HL-60 (cell line): ENCODE results near the gene ERBB4.

Source experiments
- DNase-seq, 2 experiments: peaks; one replicate each; pipeline ENCODE4 v3.0.0-alpha.2; 2010 to 2020; ENCODE audit warnings: low read depth in 1 of 2, low spot score in 1 of 2
- H3K27ac ChIP-seq: fragments of 250-450 bp; sonication (Bioruptor Pico); replicated peaks from 2 replicates; pipeline ENCODE4 v1.5.1; 2020; ENCODE audit warnings: mild to moderate bottlenecking, moderate library complexity
- H3K27me3 ChIP-seq: fragments of 250-450 bp; sonication (Bioruptor Pico); 2 replicates; pipeline ENCODE4 v1.5.1; 2021; ENCODE audit warnings: mild to moderate bottlenecking, moderate library complexity; ENCODE audit not compliant: insufficient read depth, poor library complexity, severe bottlenecking
- H3K4me3 ChIP-seq: replicated peaks from 2 replicates; pipeline ENCODE4 v1.5.1; 2011; ENCODE audit warnings: mild to moderate bottlenecking, control low read depth, low read length; ENCODE audit not compliant: insufficient read depth
- GABPA ChIP-seq: IDR thresholded peaks from 2 replicates; pipeline ENCODE4 v1.6.1; 2012; ENCODE audit warnings: low read depth
- POLR2AphosphoS5 ChIP-seq: IDR thresholded peaks from 2 replicates; pipeline ENCODE4 v1.6.1; 2012; ENCODE audit warnings: low read depth
- SPI1 ChIP-seq: IDR thresholded peaks from 2 replicates; pipeline ENCODE4 v1.6.1; 2012; ENCODE audit warnings: low read depth, mild to moderate bottlenecking, borderline replicate concordance
- TF ChIP-seq, protein P1 (sequence below): IDR thresholded peaks from 2 replicates; pipeline ENCODE4 v1.6.1; 2012; ENCODE audit warnings: low read depth; ENCODE audit not compliant: insufficient replicate concordance
- TF ChIP-seq, protein P2 (sequence below): IDR thresholded peaks from one replicate; pipeline ENCODE4 v1.5.1; 2011; ENCODE audit warnings: low read length, control low read depth, inconsistent platforms; ENCODE audit not compliant: insufficient read depth

ERBB4 gene

GRCh38 chr2:212360068-212360460 is 178.5 kb downstream of the ERBB4 start:
- no peak for TF ChIP-seq GABPA
- TF ChIP-seq SPI1, result no peak
- TF ChIP-seq, protein P1, sequence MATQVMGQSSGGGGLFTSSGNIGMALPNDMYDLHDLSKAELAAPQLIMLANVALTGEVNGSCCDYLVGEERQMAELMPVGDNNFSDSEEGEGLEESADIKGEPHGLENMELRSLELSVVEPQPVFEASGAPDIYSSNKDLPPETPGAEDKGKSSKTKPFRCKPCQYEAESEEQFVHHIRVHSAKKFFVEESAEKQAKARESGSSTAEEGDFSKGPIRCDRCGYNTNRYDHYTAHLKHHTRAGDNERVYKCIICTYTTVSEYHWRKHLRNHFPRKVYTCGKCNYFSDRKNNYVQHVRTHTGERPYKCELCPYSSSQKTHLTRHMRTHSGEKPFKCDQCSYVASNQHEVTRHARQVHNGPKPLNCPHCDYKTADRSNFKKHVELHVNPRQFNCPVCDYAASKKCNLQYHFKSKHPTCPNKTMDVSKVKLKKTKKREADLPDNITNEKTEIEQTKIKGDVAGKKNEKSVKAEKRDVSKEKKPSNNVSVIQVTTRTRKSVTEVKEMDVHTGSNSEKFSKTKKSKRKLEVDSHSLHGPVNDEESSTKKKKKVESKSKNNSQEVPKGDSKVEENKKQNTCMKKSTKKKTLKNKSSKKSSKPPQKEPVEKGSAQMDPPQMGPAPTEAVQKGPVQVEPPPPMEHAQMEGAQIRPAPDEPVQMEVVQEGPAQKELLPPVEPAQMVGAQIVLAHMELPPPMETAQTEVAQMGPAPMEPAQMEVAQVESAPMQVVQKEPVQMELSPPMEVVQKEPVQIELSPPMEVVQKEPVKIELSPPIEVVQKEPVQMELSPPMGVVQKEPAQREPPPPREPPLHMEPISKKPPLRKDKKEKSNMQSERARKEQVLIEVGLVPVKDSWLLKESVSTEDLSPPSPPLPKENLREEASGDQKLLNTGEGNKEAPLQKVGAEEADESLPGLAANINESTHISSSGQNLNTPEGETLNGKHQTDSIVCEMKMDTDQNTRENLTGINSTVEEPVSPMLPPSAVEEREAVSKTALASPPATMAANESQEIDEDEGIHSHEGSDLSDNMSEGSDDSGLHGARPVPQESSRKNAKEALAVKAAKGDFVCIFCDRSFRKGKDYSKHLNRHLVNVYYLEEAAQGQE, result no peak
- TF ChIP-seq, protein P2, sequence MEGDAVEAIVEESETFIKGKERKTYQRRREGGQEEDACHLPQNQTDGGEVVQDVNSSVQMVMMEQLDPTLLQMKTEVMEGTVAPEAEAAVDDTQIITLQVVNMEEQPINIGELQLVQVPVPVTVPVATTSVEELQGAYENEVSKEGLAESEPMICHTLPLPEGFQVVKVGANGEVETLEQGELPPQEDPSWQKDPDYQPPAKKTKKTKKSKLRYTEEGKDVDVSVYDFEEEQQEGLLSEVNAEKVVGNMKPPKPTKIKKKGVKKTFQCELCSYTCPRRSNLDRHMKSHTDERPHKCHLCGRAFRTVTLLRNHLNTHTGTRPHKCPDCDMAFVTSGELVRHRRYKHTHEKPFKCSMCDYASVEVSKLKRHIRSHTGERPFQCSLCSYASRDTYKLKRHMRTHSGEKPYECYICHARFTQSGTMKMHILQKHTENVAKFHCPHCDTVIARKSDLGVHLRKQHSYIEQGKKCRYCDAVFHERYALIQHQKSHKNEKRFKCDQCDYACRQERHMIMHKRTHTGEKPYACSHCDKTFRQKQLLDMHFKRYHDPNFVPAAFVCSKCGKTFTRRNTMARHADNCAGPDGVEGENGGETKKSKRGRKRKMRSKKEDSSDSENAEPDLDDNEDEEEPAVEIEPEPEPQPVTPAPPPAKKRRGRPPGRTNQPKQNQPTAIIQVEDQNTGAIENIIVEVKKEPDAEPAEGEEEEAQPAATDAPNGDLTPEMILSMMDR, result no peak
- TF ChIP-seq POLR2AphosphoS5, result no peak
- no peak overlapping the region for H3K4me3 ChIP-seq
- no peaks in the 10 kb centered on the region for H3K27me3 ChIP-seq
- DNase-seq, result no peak
- H3K27ac ChIP-seq, result no peak overlapping the region

DNA sequence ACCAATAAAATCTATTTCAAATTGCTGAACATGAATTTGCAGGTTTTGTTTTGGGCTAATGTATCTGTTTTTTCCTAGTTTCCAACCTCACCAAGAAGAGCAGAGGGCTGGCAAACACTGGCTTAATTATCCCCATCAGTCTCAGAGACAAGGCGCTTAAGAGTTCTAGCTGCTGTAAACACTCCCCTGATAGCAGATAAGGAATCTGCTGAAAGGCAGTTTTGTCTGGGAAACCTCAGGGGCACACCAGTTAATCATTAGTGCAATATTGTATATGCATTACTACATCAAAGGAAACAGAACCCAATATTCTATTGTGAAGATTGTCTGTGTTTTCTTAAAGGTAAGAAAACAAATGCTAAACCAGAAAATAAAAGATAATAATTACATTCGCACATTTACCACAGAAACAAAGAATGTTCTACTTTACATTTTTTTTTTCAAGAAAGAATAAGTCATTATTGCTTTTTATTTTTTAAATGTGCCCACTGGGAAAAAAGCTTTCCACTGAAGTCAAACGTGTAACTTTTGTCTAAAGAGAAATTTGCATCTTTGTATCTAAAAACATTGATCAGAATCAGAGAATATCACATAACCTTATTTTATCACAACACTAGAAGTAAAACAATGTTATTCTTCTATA is 179.1 kb downstream of the ERBB4 start:
- TF ChIP-seq SPI1, result no peak
- TF ChIP-seq POLR2AphosphoS5, result no peak
- TF ChIP-seq, protein P2, result no peak
- no peak for TF ChIP-seq GABPA
- Histone ChIP-seq H3K27me3 (no peaks in the 10 kb centered on the region), H3K27ac (no peak overlapping the region), H3K4me3 (no peak overlapping the region)
- no peak for DNase-seq

DNA sequence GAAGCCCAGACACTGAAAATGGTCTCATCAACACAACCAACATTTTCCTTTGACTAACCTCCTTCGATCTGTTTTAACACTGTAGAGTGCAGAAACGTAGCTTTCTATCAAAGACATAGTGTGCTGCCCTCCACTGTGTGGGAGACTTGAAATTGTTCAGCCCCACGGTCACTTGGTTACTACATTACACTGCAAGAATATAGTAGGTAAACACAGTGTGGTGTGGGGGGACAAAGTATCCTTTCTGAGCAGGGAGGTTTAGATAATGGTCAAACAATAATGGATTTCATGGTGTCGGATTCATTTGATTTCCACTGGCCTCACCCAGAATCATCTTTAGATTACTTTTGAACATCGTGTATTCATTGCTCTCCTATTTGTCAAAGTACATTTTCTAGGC is 181.0 kb downstream of the ERBB4 start:
- no peaks in the 10 kb centered on the region for H3K27me3 ChIP-seq
- no peak overlapping the region for H3K27ac ChIP-seq
- DNase-seq, result no peak
- no peak overlapping the region for H3K4me3 ChIP-seq
- TF ChIP-seq POLR2AphosphoS5, result no peak

GRCh38 chr2:212354382-212354781 is 184.2 kb downstream of the ERBB4 start:
- TF ChIP-seq, protein P1, result no peak
- TF ChIP-seq SPI1, result no peak
- TF ChIP-seq GABPA, result no peak
- TF ChIP-seq, protein P2, result no peak
- no peak for TF ChIP-seq POLR2AphosphoS5
- Histone ChIP-seq H3K4me3 (no peak overlapping the region), H3K27me3 (no peaks in the 10 kb centered on the region), H3K27ac (no peak overlapping the region)
- DNase-seq, result no peak
